ENCODE measurements around the gene BORCS5.

DNA sequence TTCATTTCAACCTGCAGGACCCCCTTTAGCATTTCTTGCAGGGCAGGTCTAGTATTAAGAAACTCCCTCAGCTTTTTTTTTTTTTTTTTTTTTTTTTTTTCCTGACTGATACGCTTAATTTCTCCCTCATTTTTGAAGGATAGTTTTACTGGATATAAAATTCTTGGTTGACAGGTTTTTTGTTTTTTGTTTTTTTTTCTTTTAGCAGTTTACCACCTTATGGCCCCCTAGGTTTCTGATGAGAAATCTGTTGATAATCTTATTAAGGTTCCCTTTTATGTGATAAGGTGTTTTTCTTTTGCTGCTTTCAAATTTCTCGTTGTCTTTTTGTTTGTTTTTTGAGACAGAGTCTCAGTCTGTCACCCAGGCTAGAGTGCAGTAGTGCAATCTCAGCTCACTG, 66.5 kb downstream of the BORCS5 start:
- TF ChIP-seq CTCF (IDR thresholded peaks at IDR 0.05) (no peak), EZH2 (IDR thresholded peaks at IDR 0.05; ENCODE audit: borderline replicate concordance, insufficient read depth, low read depth, low read length, poor library complexity, severe bottlenecking) (no peak)
